ENCODE results near the gene HPGDS. TPM values are rescaled to one million over a fixed set of nuclear protein-coding genes. Genes with fewer than 3 reads are reported as not detected.

The HPGDS gene
- total RNA-seq, 2 donors from 2014 or later: not detected

DNA sequence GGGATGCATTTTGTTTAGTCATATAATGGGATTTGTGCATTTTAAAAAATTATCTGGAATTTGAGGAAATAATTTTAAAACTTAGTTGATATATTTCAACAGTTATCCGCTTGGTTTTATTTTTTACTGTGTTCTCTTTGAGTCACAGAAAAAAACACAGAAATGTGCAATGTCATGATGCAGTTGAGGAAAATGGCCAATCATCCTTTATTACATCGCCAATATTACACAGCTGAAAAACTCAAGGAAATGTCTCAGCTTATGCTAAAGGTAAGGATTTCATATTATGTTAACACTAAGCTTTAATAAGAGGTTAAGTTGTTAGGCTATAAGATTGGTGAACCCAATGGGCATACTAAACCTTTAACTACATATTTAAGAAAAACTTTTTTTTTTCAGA is 63.9 kb downstream of the HPGDS start:
- TF ChIP-seq, protein P1, sequence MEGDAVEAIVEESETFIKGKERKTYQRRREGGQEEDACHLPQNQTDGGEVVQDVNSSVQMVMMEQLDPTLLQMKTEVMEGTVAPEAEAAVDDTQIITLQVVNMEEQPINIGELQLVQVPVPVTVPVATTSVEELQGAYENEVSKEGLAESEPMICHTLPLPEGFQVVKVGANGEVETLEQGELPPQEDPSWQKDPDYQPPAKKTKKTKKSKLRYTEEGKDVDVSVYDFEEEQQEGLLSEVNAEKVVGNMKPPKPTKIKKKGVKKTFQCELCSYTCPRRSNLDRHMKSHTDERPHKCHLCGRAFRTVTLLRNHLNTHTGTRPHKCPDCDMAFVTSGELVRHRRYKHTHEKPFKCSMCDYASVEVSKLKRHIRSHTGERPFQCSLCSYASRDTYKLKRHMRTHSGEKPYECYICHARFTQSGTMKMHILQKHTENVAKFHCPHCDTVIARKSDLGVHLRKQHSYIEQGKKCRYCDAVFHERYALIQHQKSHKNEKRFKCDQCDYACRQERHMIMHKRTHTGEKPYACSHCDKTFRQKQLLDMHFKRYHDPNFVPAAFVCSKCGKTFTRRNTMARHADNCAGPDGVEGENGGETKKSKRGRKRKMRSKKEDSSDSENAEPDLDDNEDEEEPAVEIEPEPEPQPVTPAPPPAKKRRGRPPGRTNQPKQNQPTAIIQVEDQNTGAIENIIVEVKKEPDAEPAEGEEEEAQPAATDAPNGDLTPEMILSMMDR (conservative IDR thresholded peaks at IDR 0.05): no peak
- Mint-ChIP-seq H3K4me1 (no peaks in the 10 kb centered on the region), H3K36me3 (ENCODE audit: low read depth) (peaks cover 75% of the 10 kb centered on the region), H3K9me3 (peaks cover 2% of the 10 kb centered on the region), H3K27me3 (ENCODE audit: insufficient read depth) (no peaks in the 10 kb centered on the region), H3K4me3 (no peak overlapping the region), H3K27ac (no peak overlapping the region)
- Histone ChIP-seq H3K36me3 (ENCODE audit: control insufficient read depth, insufficient read depth, low read length) (peaks cover 94% of the 10 kb centered on the region), H3K27ac (ENCODE audit: low read depth, low read length) (no peak overlapping the region), H3K9me3 (ENCODE audit: control insufficient read depth, low read length) (peaks cover 11% of the 10 kb centered on the region), H3K4me1 (ENCODE audit: control insufficient read depth, insufficient read depth, low read length) (no peaks in the 10 kb centered on the region), H3K27me3 (ENCODE audit: control insufficient read depth, insufficient read depth, low read length, poor library complexity, severe bottlenecking) (no peaks in the 10 kb centered on the region), H3K9ac (ENCODE audit: extremely low read depth, low read length, poor library complexity, severe bottlenecking) (no peak overlapping the region), H3K4me3 (ENCODE audit: low read length) (no peak overlapping the region)
- WGBS, 2 experiments (ENCODE audit: insufficient coverage in 1 of 2, insufficient read length in 1 of 2): 97% methylated on average over 2 of the region's 2 CpGs; no CpG with 5 or more reads in 1 of the 2 experiments
- no peak for DNase-seq

DNA sequence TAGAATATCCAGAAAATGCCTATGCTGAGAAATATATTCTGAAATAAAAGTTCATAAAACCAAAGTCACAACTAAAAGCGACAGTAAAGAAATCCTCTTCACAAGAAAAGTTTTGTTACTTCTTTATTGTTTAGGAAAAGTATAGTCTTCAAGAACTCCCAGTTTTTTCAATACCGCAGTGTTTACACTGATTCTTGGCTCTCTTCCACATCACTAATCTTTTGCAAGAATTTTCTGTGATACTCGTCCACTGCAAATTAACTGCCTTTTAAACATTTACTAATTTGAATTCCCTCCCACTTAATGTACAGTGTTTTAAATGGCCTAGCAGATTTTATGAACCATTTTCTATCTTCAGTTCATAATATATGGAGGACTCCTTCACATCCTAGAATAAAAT is 65.1 kb downstream of the HPGDS start:
- 97 to 100% methylated on average over 1 to 3 of the region's 3 CpGs for WGBS, 2 experiments (ENCODE audit: insufficient coverage in 1 of 2, insufficient read length in 1 of 2)
- Mint-ChIP-seq H3K4me3 (no peak overlapping the region), H3K36me3 (ENCODE audit: low read depth) (peaks cover 74% of the 10 kb centered on the region), H3K27me3 (ENCODE audit: insufficient read depth) (no peaks in the 10 kb centered on the region), H3K27ac (no peak overlapping the region), H3K9me3 (no peaks in the 10 kb centered on the region), H3K4me1 (no peaks in the 10 kb centered on the region)
- no peak overlapping the region for H3K4me3 ChIP-seq (ENCODE audit: low read length)
- no peaks in the 10 kb centered on the region for H3K4me1 ChIP-seq (ENCODE audit: control insufficient read depth, insufficient read depth, low read length)
- peaks cover 11% of the 10 kb centered on the region for H3K9me3 ChIP-seq (ENCODE audit: control insufficient read depth, low read length)
- no peak overlapping the region for H3K27ac ChIP-seq (ENCODE audit: low read depth, low read length)
- TF ChIP-seq, protein P1 (conservative IDR thresholded peaks at IDR 0.05): no peak
- DNase-seq: no peak
- H3K27me3 ChIP-seq (ENCODE audit: control insufficient read depth, insufficient read depth, low read length, poor library complexity, severe bottlenecking): no peaks in the 10 kb centered on the region
- H3K36me3 ChIP-seq (ENCODE audit: control insufficient read depth, insufficient read depth, low read length): peaks cover 94% of the 10 kb centered on the region
- no peak overlapping the region for H3K9ac ChIP-seq (ENCODE audit: extremely low read depth, low read length, poor library complexity, severe bottlenecking)

DNA sequence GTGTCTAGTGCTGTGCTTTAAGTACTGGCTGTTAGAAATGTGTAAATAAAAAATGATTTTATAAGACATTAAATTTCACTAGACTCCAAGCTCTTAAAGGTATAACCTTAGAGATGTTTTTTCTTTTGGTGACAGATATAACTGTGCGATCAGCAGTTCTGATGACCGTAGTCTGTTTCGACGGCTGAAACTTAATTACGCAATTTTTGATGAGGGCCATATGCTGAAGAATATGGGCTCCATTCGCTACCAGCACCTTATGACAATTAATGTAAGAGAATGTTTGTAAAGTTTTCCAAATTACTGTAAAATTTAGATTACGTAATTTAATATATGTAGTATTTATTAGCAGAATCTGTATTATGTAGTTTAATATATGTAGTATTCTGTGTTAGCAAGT is 66.4 kb downstream of the HPGDS start:
- Mint-ChIP-seq H3K4me1 (no peaks in the 10 kb centered on the region), H3K9me3 (no peaks in the 10 kb centered on the region), H3K27me3 (ENCODE audit: insufficient read depth) (no peaks in the 10 kb centered on the region), H3K4me3 (no peak overlapping the region), H3K27ac (no peak overlapping the region), H3K36me3 (ENCODE audit: low read depth) (peaks cover 72% of the 10 kb centered on the region)
- Histone ChIP-seq H3K9ac (ENCODE audit: extremely low read depth, low read length, poor library complexity, severe bottlenecking) (no peak overlapping the region), H3K27me3 (ENCODE audit: control insufficient read depth, insufficient read depth, low read length, poor library complexity, severe bottlenecking) (no peaks in the 10 kb centered on the region), H3K27ac (ENCODE audit: low read depth, low read length) (no peak overlapping the region), H3K4me3 (ENCODE audit: low read length) (no peak overlapping the region), H3K4me1 (ENCODE audit: control insufficient read depth, insufficient read depth, low read length) (no peaks in the 10 kb centered on the region), H3K36me3 (ENCODE audit: control insufficient read depth, insufficient read depth, low read length) (peaks cover 97% of the 10 kb centered on the region), H3K9me3 (ENCODE audit: control insufficient read depth, low read length) (peaks cover 6% of the 10 kb centered on the region)
- TF ChIP-seq, protein P1 (conservative IDR thresholded peaks at IDR 0.05): no peak
- DNase-seq: no peak
- 98 to 99% methylated on average over 5 to 7 of the region's 7 CpGs for WGBS, 2 experiments (ENCODE audit: insufficient coverage in 1 of 2, insufficient read length in 1 of 2)

Measured in endodermal cell (in vitro differentiated cells).